ENCODE data around the gene KRT16. TPM values are rescaled to one million over a fixed set of nuclear protein-coding genes. Genes with fewer than 3 reads are reported as not detected.
"Not testable (repeated sequence)": the region's sequence is repeated elsewhere in the genome, so short reads cannot be mapped to it uniquely, and the experiment has no call there.

Gene KRT16
- total RNA-seq, 1 donor from 2014 or later, result not detected

- H3K4me1 Mint-ChIP-seq (ENCODE audit: low read depth, unreplicated experiment), result no peaks in the 10 kb centered on the region
- H3K27me3 Mint-ChIP-seq (ENCODE audit: unreplicated experiment), result peaks cover 9% of the 10 kb centered on the region
- H3K4me3 Mint-ChIP-seq (ENCODE audit: unreplicated experiment), result no peak overlapping the region
- H3K27ac Mint-ChIP-seq (ENCODE audit: unreplicated experiment), result no peak overlapping the region
- peaks cover 5% of the 10 kb centered on the region for H3K9me3 Mint-ChIP-seq (ENCODE audit: unreplicated experiment)
- TF ChIP-seq CTCF (IDR thresholded peaks at IDR 0.05; ENCODE audit: partially characterized antibody, unreplicated experiment), result no peak
- H3K36me3 Mint-ChIP-seq (ENCODE audit: unreplicated experiment), result no peaks in the 10 kb centered on the region
- DNase-seq, result no peak
Measured at GRCh38 chr17:41629316-41629715, 16.7 kb upstream of the KRT16 start.

GRCh38 chr17:41628621-41629255 lies 16.2 kb upstream of the KRT16 start:
- not testable (repeated sequence) for DNase-seq; H3K9me3 Mint-ChIP-seq (ENCODE audit: unreplicated experiment); H3K4me1 Mint-ChIP-seq (ENCODE audit: low read depth, unreplicated experiment); H3K27me3 Mint-ChIP-seq (ENCODE audit: unreplicated experiment); H3K27ac Mint-ChIP-seq (ENCODE audit: unreplicated experiment); H3K4me3 Mint-ChIP-seq (ENCODE audit: unreplicated experiment); H3K36me3 Mint-ChIP-seq (ENCODE audit: unreplicated experiment)

GRCh38 chr17:41628073-41628370 lies 15.5 kb upstream of the KRT16 start:
- not testable (repeated sequence) for H3K4me1 Mint-ChIP-seq (ENCODE audit: low read depth, unreplicated experiment); H3K36me3 Mint-ChIP-seq (ENCODE audit: unreplicated experiment); H3K27me3 Mint-ChIP-seq (ENCODE audit: unreplicated experiment); H3K4me3 Mint-ChIP-seq (ENCODE audit: unreplicated experiment); H3K9me3 Mint-ChIP-seq (ENCODE audit: unreplicated experiment); H3K27ac Mint-ChIP-seq (ENCODE audit: unreplicated experiment); DNase-seq

- no peak for TF ChIP-seq CTCF (IDR thresholded peaks at IDR 0.05; ENCODE audit: partially characterized antibody, unreplicated experiment)
- Mint-ChIP-seq H3K27me3 (ENCODE audit: unreplicated experiment) (peaks cover 9% of the 10 kb centered on the region), H3K4me1 (ENCODE audit: low read depth, unreplicated experiment) (no peaks in the 10 kb centered on the region), H3K9me3 (ENCODE audit: unreplicated experiment) (peaks cover 5% of the 10 kb centered on the region), H3K27ac (ENCODE audit: unreplicated experiment) (no peak overlapping the region), H3K36me3 (ENCODE audit: unreplicated experiment) (no peaks in the 10 kb centered on the region), H3K4me3 (ENCODE audit: unreplicated experiment) (no peak overlapping the region)
- DNase-seq, result no peak
Measured at GRCh38 chr17:41627316-41628072, 14.9 kb upstream of the KRT16 start.

GRCh38 chr17:41626914-41627295 lies 14.3 kb upstream of the KRT16 start:
- not testable (repeated sequence) for H3K36me3 Mint-ChIP-seq (ENCODE audit: unreplicated experiment); H3K27me3 Mint-ChIP-seq (ENCODE audit: unreplicated experiment); H3K27ac Mint-ChIP-seq (ENCODE audit: unreplicated experiment); H3K4me1 Mint-ChIP-seq (ENCODE audit: low read depth, unreplicated experiment); H3K9me3 Mint-ChIP-seq (ENCODE audit: unreplicated experiment); DNase-seq; H3K4me3 Mint-ChIP-seq (ENCODE audit: unreplicated experiment)

GRCh38 chr17:41626028-41626913 lies 13.7 kb upstream of the KRT16 start:
- not testable (repeated sequence) for H3K27ac Mint-ChIP-seq (ENCODE audit: unreplicated experiment); H3K36me3 Mint-ChIP-seq (ENCODE audit: unreplicated experiment); H3K9me3 Mint-ChIP-seq (ENCODE audit: unreplicated experiment); H3K4me1 Mint-ChIP-seq (ENCODE audit: low read depth, unreplicated experiment); H3K4me3 Mint-ChIP-seq (ENCODE audit: unreplicated experiment); H3K27me3 Mint-ChIP-seq (ENCODE audit: unreplicated experiment)
- peak; percentile 8 for DNase-seq
